Measurements from ENCODE around the gene MFSD12. TPM values are rescaled to one million over a fixed set of nuclear protein-coding genes. Genes with fewer than 3 reads are reported as not detected.

MFSD12 gene
- polyA plus RNA-seq, 1 donor from 2014 or later: 38.5 TPM

- no peaks in the 10 kb centered on the region for H3K36me3 ChIP-seq (ENCODE audit: insufficient read depth, low read length)
- no peaks in the 10 kb centered on the region for H3K27me3 ChIP-seq (ENCODE audit: insufficient read depth, low read depth, low read length)
- H3K79me2 ChIP-seq (replicated peaks; ENCODE audit: insufficient read depth, low read length): peaks cover 28% of the 10 kb centered on the region
- H3F3A ChIP-seq (ENCODE audit: insufficient read depth, low read length, poor library complexity, severe bottlenecking): no peaks in the 10 kb centered on the region
- no peak overlapping the region for H3K27ac ChIP-seq (ENCODE audit: low read length)
- peaks cover 8% of the 10 kb centered on the region for H4K20me1 ChIP-seq (ENCODE audit: insufficient read depth)
- no peak overlapping the region for H3K9ac ChIP-seq (ENCODE audit: low read length)
- no peak for TF ChIP-seq POLR2AphosphoS5 (IDR thresholded peaks at IDR 0.05)
- TF ChIP-seq MXI1 (conservative IDR thresholded peaks at IDR 0.05; ENCODE audit: poor library complexity, severe bottlenecking): no peak
- TF ChIP-seq SMC3 (conservative IDR thresholded peaks at IDR 0.05; ENCODE audit: poor library complexity): no peak
- no peak for TF ChIP-seq RAD21 (conservative IDR thresholded peaks at IDR 0.05)
- TF ChIP-seq EP300 (conservative IDR thresholded peaks at IDR 0.05; ENCODE audit: poor library complexity, severe bottlenecking): no peak
- TF ChIP-seq CTCF (IDR thresholded peaks at IDR 0.05; ENCODE audit: poor library complexity, severe bottlenecking): no peak
- TF ChIP-seq TAF1 (IDR thresholded peaks at IDR 0.05; ENCODE audit: low read depth): no peak
- TF ChIP-seq REST (IDR thresholded peaks at IDR 0.05; ENCODE audit: borderline replicate concordance): no peak
- TF ChIP-seq EZH2 (IDR thresholded peaks at IDR 0.05; ENCODE audit: borderline replicate concordance, insufficient read depth, low read length, poor library complexity, severe bottlenecking): no peak
- no peak overlapping the region for H2AFZ ChIP-seq (ENCODE audit: low read depth, low read length)
- no peak overlapping the region for H3K4me3 ChIP-seq (ENCODE audit: low read length)
- no peaks in the 10 kb centered on the region for H3K9me2 ChIP-seq (ENCODE audit: insufficient read depth, low read length)
- H3K9me3 ChIP-seq (ENCODE audit: low read length): no peaks in the 10 kb centered on the region
- H3K4me2 ChIP-seq (ENCODE audit: low read length): no peak overlapping the region
Measured at GRCh38 chr19:3518659-3519058, 38.7 kb downstream of the MFSD12 start.

GRCh38 chr19:3518255-3518654 is 39.1 kb downstream of the MFSD12 start:
- Histone ChIP-seq H4K20me1 (ENCODE audit: insufficient read depth) (peaks cover 8% of the 10 kb centered on the region), H3K4me2 (ENCODE audit: low read length) (no peak overlapping the region), H3K27ac (ENCODE audit: low read length) (no peak overlapping the region), H3K9me2 (ENCODE audit: insufficient read depth, low read length) (no peaks in the 10 kb centered on the region), H3K79me2 (replicated peaks; ENCODE audit: insufficient read depth, low read length) (peaks cover 32% of the 10 kb centered on the region), H3K27me3 (ENCODE audit: insufficient read depth, low read depth, low read length) (no peaks in the 10 kb centered on the region), H3F3A (ENCODE audit: insufficient read depth, low read length, poor library complexity, severe bottlenecking) (no peaks in the 10 kb centered on the region), H3K9me3 (ENCODE audit: low read length) (no peaks in the 10 kb centered on the region), H3K9ac (ENCODE audit: low read length) (no peak overlapping the region), H3K36me3 (ENCODE audit: insufficient read depth, low read length) (no peaks in the 10 kb centered on the region), H3K4me3 (ENCODE audit: low read length) (no peak overlapping the region), H2AFZ (ENCODE audit: low read depth, low read length) (no peak overlapping the region)
- no peak for TF ChIP-seq SMC3 (conservative IDR thresholded peaks at IDR 0.05; ENCODE audit: poor library complexity)
- no peak for TF ChIP-seq REST (IDR thresholded peaks at IDR 0.05; ENCODE audit: borderline replicate concordance)
- no peak for TF ChIP-seq POLR2AphosphoS5 (IDR thresholded peaks at IDR 0.05)
- no peak for TF ChIP-seq TAF1 (IDR thresholded peaks at IDR 0.05; ENCODE audit: low read depth)
- no peak for TF ChIP-seq MXI1 (conservative IDR thresholded peaks at IDR 0.05; ENCODE audit: poor library complexity, severe bottlenecking)
- TF ChIP-seq RAD21 (conservative IDR thresholded peaks at IDR 0.05): no peak
- no peak for TF ChIP-seq CTCF (IDR thresholded peaks at IDR 0.05; ENCODE audit: poor library complexity, severe bottlenecking)
- TF ChIP-seq EP300 (conservative IDR thresholded peaks at IDR 0.05; ENCODE audit: poor library complexity, severe bottlenecking): no peak
- TF ChIP-seq EZH2 (IDR thresholded peaks at IDR 0.05; ENCODE audit: borderline replicate concordance, insufficient read depth, low read length, poor library complexity, severe bottlenecking): no peak
